Progenitor cell of endocrine pancreas (in vitro differentiated cells): ENCODE results near the gene ARID3C. TPM values are rescaled to one million over a fixed set of nuclear protein-coding genes. Genes with fewer than 3 reads are reported as not detected.

Source experiments
- DNase-seq: peaks from one replicate; pipeline ENCODE4 v3.0.0; 2021; ENCODE audit warnings: low spot score; ENCODE audit not compliant: unreplicated experiment
- H3K27ac Mint-ChIP-seq: 2 replicates; pipeline ENCODE4 v1.8.0; 2021; ENCODE audit warnings: mild to moderate bottlenecking, moderate library complexity, mixed read lengths
- H3K27me3 Mint-ChIP-seq: 2 replicates; pipeline ENCODE4 v1.8.0; 2021; ENCODE audit warnings: mixed read lengths
- H3K36me3 Mint-ChIP-seq: 2 replicates; pipeline ENCODE4 v1.8.0; 2022; ENCODE audit warnings: mixed read lengths; ENCODE audit not compliant: insufficient read depth
- H3K4me1 Mint-ChIP-seq: 2 replicates; pipeline ENCODE4 v1.8.0; 2021; ENCODE audit warnings: low read depth, mixed read lengths
- H3K4me3 Mint-ChIP-seq: 2 replicates; pipeline ENCODE4 v1.8.0; 2021; ENCODE audit warnings: low read depth, mild to moderate bottlenecking, moderate library complexity, mixed read lengths
- H3K9me3 Mint-ChIP-seq: 2 replicates; pipeline ENCODE4 v1.8.0; 2021; ENCODE audit warnings: low read depth, mixed read lengths
- CTCF ChIP-seq: fragments of 200-600 bp; sonication (generic); IDR thresholded peaks from one replicate; pipeline ENCODE4 v1.5.0; 2021; ENCODE audit warnings: antibody characterized with exemption, mild to moderate bottlenecking; ENCODE audit not compliant: unreplicated experiment
- total RNA-seq: library from RNA; stranded (reverse); gene quantifications from 2 replicates; pipeline ENCODE4 v1.2.1, GENCODE V29; 2021

ARID3C gene
- total RNA-seq, 1 donor from 2014 or later: 12.0 TPM

DNA sequence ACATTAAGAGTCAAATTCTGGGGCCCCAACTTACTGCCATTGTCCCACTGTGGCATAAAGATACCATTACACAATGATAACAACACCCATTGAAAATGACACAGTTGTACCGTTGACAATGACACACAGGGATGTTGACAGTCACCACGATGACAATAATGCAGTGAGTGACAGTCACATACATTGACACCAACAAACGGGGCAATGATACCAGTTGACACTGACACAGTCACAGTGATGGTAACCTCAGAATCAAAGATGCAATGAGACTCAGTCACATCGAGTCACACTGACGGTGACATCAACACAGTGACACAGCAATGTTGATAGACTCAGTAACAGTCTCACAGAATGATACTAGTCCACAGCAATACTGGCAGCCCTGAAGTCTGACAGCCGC is 56.2 kb downstream of the ARID3C start:
- no peak for TF ChIP-seq CTCF
- peaks cover 74% of the 10 kb centered on the region for H3K27me3 Mint-ChIP-seq
- H3K4me3 Mint-ChIP-seq: no peak overlapping the region
- no peak overlapping the region for H3K27ac Mint-ChIP-seq
- peaks cover 11% of the 10 kb centered on the region for H3K4me1 Mint-ChIP-seq
- no peaks in the 10 kb centered on the region for H3K9me3 Mint-ChIP-seq
- no peaks in the 10 kb centered on the region for H3K36me3 Mint-ChIP-seq
- no peak for DNase-seq

- no peak for TF ChIP-seq CTCF
- H3K36me3 Mint-ChIP-seq: no peaks in the 10 kb centered on the region
These were observed 56.8 kb downstream of the ARID3C start for GRCh38 chr9:34572092-34572491.

DNA sequence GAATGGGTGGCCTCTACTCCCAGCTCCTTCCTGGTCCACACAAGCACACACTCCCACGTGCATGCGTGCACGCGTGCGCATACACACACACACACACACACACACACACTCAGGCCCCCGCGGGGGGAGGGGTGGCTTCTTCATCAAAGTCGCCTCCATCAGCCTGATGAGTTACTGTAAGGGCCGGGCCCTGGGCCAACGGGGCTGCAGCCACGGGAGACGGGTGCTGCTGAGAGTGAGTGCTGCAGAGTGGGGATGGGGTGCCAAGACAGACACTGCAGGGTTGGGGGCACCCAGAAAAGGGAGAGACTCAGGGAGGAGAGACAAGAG is 57.4 kb downstream of the ARID3C start:
- Mint-ChIP-seq H3K4me1 (peaks cover 4% of the 10 kb centered on the region), H3K27ac (no peak overlapping the region), H3K27me3 (peaks cover 74% of the 10 kb centered on the region), H3K9me3 (no peaks in the 10 kb centered on the region), H3K4me3 (no peak overlapping the region), H3K36me3 (no peaks in the 10 kb centered on the region)
- DNase-seq: no peak
- TF ChIP-seq CTCF: no peak

More at GRCh38 chr9:34572092-34572491, 56.8 kb downstream of the ARID3C start:
- no peak for DNase-seq
- Mint-ChIP-seq H3K4me1 (peaks cover 7% of the 10 kb centered on the region), H3K27me3 (peaks cover 74% of the 10 kb centered on the region), H3K27ac (no peak overlapping the region), H3K9me3 (no peaks in the 10 kb centered on the region), H3K4me3 (no peak overlapping the region)

Other genes starting within 250 kb of the ARID3C start
- 17.5 and 19.2 TPM in 2 replicates for gene FAM219A, start 170.5 kb downstream of the ARID3C start, total RNA-seq
- gene DNAI1, start 170.3 kb downstream of the ARID3C start, total RNA-seq: 1.2 and 3.5 TPM in 2 replicates
- gene ENHO, start 106.1 kb downstream of the ARID3C start, total RNA-seq: 4.0 and 4.5 TPM in 2 replicates
- 2.3 and 2.7 TPM in 2 replicates for gene CNTFR, start 39.3 kb downstream of the ARID3C start, total RNA-seq
- gene RPP25L, start 17.0 kb downstream of the ARID3C start, total RNA-seq: 29.3 and 30.5 TPM in 2 replicates
- gene DCTN3, start 8.6 kb downstream of the ARID3C start, total RNA-seq: 101 and 102 TPM in 2 replicates
- 62.1 and 64.6 TPM in 2 replicates for gene SIGMAR1, start 8.7 kb upstream of the ARID3C start, total RNA-seq
- gene GALT, start 17.6 kb upstream of the ARID3C start, total RNA-seq: 82.5 and 85.6 TPM in 2 replicates
- gene IL11RA, start 23.1 kb upstream of the ARID3C start, total RNA-seq: 27.5 and 27.8 TPM in 2 replicates
- 0.67 and 1.6 TPM in 2 replicates for gene CCL27, start 33.6 kb upstream of the ARID3C start, total RNA-seq
- 0.53 TPM in 1 of 2 replicates, not detected in the other for gene CCL19, start 62.2 kb upstream of the ARID3C start, total RNA-seq
- not detected in 2 replicates for gene CCL21, start 81.1 kb upstream of the ARID3C start, total RNA-seq